ENCODE results near the gene AMZ1.
A peak's percentile ranks its signal among the peaks of the same experiment; 100 is the strongest.

Gene AMZ1

DNA sequence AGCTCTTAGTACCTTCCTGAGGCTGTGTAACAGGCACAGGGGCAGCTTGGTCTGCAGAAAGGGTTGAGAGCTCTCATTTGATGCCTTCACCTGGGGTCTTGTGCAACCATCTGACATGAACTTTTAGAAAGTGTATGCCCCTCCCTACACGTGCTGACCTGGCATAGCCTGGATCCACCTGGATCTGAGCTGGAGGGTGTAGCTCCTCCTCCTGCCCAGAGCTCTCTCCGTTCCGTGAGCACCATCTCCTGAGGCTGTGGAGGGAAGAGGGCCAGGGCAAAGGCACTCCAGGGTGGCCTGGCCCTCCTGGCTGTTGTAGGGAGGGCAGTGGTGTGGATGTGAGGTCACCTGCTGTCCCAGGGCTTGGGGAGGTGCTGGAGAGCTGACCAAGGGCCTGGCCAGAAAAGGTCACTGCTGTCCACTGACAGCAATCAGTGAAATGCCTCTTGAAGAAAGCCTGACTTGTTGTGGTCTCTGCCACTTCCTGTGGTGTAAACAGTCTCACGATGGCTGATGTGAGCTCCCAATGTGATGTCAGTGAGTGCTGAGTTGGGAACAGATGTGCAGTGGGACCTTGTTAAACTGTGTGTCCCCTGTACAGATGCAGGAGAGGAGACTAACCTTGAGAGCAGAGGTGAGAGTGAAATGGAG, 23.0 kb downstream of the AMZ1 start:
- no peak overlapping the region for H3K27ac ChIP-seq (ENCODE audit: insufficient read depth, low read length, poor library complexity, severe bottlenecking)
- H3K4me3 ChIP-seq (ENCODE audit: insufficient read depth, low read depth, low read length, poor library complexity, severe bottlenecking), result no peak overlapping the region
- H3K36me3 ChIP-seq (ENCODE audit: control insufficient read depth, insufficient read depth, low read length), result no peaks in the 10 kb centered on the region
- peaks cover 39% of the 10 kb centered on the region for H3K4me1 ChIP-seq (ENCODE audit: control insufficient read depth, insufficient read depth, low read length, poor library complexity, severe bottlenecking)
- DNase-seq, result peak; percentile 18 to 33 (median 32)
- no peaks in the 10 kb centered on the region for H3K9me3 ChIP-seq (ENCODE audit: control insufficient read depth, low read length)
- no peaks in the 10 kb centered on the region for H3K27me3 ChIP-seq (replicated peaks; ENCODE audit: control insufficient read depth, insufficient read depth, low read length, poor library complexity, severe bottlenecking)

DNA sequence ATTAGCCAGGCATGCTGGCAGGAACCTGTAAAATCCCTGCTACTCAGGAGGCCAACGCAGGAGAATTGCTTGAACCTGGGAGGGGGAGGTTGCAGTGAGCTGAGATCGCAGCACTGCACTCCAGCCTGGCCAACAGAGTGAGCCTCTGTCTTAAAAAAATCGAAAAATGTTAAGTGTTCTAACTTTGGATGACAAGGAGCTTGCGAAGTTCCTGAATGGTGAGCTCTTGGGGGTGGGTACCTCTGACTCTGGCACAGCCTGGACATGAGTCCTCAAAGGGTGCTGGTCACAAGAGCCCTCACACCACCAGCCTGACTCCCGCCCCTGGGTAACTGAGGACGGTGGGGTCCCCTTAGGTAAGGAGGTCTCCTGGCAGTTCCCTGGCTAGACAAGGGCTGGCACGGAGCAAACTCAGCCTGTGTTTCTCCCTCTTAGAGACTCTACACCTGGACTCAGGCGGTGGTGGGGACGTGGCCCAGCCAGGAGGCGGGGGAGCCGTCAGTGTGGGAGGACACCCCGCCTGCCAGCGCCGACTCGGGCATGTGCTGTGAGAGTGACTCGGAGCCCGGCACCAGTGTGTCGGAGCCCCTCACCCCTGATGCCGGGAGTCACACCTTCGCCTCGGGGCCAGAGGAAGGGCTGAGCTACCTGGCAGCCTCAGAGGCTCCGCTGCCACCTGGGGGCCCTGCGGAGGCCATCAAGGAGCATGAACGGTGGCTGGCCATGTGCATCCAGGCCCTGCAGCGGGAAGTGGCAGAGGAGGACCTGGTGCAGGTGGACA, 24.1 kb downstream of the AMZ1 start:
- Histone ChIP-seq H3K4me3 (ENCODE audit: insufficient read depth, low read depth, low read length, poor library complexity, severe bottlenecking) (no peak overlapping the region), H3K4me1 (ENCODE audit: control insufficient read depth, insufficient read depth, low read length, poor library complexity, severe bottlenecking) (peaks cover 47% of the 10 kb centered on the region), H3K36me3 (ENCODE audit: control insufficient read depth, insufficient read depth, low read length) (no peaks in the 10 kb centered on the region), H3K27me3 (replicated peaks; ENCODE audit: control insufficient read depth, insufficient read depth, low read length, poor library complexity, severe bottlenecking) (no peaks in the 10 kb centered on the region), H3K27ac (ENCODE audit: insufficient read depth, low read length, poor library complexity, severe bottlenecking) (no peak overlapping the region), H3K9me3 (ENCODE audit: control insufficient read depth, low read length) (no peaks in the 10 kb centered on the region)
- DNase-seq, result no peak

DNA sequence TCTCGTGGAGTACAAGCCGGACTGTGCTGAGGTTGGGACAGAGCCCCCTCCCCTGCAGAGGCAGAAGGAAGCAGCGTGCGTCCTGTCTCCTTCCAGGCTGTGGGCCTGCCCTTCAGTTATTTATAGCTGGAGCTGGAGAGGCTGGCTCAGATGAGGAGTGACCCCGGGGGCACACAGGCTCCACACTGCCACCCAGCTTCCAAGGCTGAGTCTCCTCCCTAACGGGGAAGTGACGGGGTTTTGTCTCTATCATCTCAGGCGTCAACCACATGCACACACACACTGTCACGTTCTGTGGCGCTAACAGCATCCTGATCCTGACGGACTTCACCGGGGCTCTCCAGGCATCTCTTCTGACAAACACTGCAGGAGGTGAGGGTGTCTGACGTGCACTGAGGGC, 25.4 kb downstream of the AMZ1 start:
- H3K4me3 ChIP-seq (ENCODE audit: insufficient read depth, low read depth, low read length, poor library complexity, severe bottlenecking), result no peak overlapping the region
- peaks cover 51% of the 10 kb centered on the region for H3K4me1 ChIP-seq (ENCODE audit: control insufficient read depth, insufficient read depth, low read length, poor library complexity, severe bottlenecking)
- no peaks in the 10 kb centered on the region for H3K27me3 ChIP-seq (replicated peaks; ENCODE audit: control insufficient read depth, insufficient read depth, low read length, poor library complexity, severe bottlenecking)
- H3K36me3 ChIP-seq (ENCODE audit: control insufficient read depth, insufficient read depth, low read length), result no peaks in the 10 kb centered on the region
- H3K9me3 ChIP-seq (ENCODE audit: control insufficient read depth, low read length), result no peaks in the 10 kb centered on the region
- H3K27ac ChIP-seq (ENCODE audit: insufficient read depth, low read length, poor library complexity, severe bottlenecking), result no peak overlapping the region
- DNase-seq, result no peak

DNA sequence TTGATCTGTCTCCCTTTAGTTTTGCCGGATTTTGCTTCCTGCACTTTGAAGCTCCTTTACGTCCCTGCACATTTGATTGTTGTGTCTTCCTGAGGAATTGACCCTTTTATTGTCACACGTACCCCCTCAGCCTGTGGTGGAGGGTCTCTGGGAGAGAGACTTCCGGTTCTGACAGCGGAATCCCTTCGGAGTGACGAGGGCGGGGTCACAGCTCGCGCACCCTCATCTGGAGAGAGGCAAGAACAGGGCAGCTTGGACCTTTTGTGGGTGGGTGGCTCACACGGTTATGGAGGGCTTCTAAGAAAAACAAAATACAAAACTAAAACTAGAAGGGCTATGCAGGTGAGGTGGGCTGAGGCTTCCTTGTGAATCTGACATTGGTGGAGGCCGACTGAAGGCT, 26.0 kb downstream of the AMZ1 start:
- H3K27me3 ChIP-seq (replicated peaks; ENCODE audit: control insufficient read depth, insufficient read depth, low read length, poor library complexity, severe bottlenecking), result no peaks in the 10 kb centered on the region
- peaks cover 49% of the 10 kb centered on the region for H3K4me1 ChIP-seq (ENCODE audit: control insufficient read depth, insufficient read depth, low read length, poor library complexity, severe bottlenecking)
- H3K27ac ChIP-seq (ENCODE audit: insufficient read depth, low read length, poor library complexity, severe bottlenecking), result no peak overlapping the region
- H3K36me3 ChIP-seq (ENCODE audit: control insufficient read depth, insufficient read depth, low read length), result no peaks in the 10 kb centered on the region
- H3K9me3 ChIP-seq (ENCODE audit: control insufficient read depth, low read length), result no peaks in the 10 kb centered on the region
- no peak overlapping the region for H3K4me3 ChIP-seq (ENCODE audit: insufficient read depth, low read depth, low read length, poor library complexity, severe bottlenecking)
- no peak for DNase-seq

DNA sequence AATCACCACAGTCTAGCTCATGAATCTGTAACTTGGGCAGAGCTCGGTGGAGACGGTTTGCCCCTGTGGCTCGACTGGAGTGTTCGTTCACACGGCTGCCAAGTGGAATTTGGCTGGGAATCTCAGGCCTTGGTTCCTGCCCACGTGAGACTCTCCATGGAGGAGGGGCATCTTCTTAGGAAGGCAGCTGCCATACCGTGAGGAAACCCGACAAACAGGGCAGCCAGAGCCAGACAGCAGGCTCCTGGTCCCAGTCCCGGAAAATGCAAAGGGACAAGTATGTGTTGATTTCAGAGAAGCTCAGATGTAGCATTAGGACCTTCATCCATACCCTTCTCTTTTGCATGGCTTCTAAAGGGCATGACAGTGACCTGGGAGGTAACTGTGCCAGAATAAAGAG, 26.6 kb downstream of the AMZ1 start:
- no peaks in the 10 kb centered on the region for H3K27me3 ChIP-seq (replicated peaks; ENCODE audit: control insufficient read depth, insufficient read depth, low read length, poor library complexity, severe bottlenecking)
- no peak overlapping the region for H3K27ac ChIP-seq (ENCODE audit: insufficient read depth, low read length, poor library complexity, severe bottlenecking)
- no peaks in the 10 kb centered on the region for H3K36me3 ChIP-seq (ENCODE audit: control insufficient read depth, insufficient read depth, low read length)
- H3K4me3 ChIP-seq (ENCODE audit: insufficient read depth, low read depth, low read length, poor library complexity, severe bottlenecking), result no peak overlapping the region
- peaks cover 50% of the 10 kb centered on the region for H3K4me1 ChIP-seq (ENCODE audit: control insufficient read depth, insufficient read depth, low read length, poor library complexity, severe bottlenecking)
- no peaks in the 10 kb centered on the region for H3K9me3 ChIP-seq (ENCODE audit: control insufficient read depth, low read length)
- no peak for DNase-seq

DNA sequence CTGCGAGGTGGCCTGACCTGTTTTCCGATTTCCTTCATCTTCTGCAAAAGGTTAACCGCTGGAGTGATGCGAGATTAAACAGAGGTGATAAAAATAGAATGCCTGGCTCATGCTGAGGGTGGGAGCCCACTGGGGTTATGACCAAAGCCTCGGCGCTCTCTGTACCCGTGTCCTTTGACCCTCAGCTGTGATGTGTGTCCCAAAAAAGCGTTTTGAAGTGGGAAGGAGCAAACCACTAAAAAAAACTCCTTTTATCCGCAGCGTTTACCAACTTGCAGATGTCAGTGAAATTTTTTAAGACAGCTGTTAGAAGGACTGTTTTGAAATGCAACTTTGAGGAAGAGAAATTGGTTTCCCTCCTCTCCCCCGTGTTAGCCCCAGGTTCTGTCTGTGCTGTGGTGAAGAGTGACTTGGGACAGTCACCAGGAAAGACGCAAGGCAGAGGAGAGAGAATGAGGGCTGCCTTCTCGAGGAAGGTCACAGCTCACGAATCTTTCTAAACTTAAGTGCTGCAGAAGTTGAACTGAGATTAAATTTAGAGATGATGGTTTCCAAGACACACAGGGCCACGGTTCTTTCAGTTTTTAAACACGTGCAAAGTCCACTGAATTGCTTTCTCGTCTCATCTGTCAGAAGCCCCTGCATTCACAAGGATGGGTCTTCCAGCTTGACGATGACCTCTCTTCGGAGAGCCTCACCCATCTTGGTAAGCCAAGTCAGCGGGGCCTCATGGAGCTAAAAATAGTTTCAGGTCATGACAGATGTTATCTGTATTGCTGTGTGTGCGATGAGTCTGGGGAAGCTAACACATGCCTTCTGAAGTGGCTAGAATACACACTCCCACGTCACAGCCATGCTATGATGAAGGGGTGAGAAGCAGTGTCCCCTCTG, 27.6 kb downstream of the AMZ1 start:
- no peaks in the 10 kb centered on the region for H3K27me3 ChIP-seq (replicated peaks; ENCODE audit: control insufficient read depth, insufficient read depth, low read length, poor library complexity, severe bottlenecking)
- H3K36me3 ChIP-seq (ENCODE audit: control insufficient read depth, insufficient read depth, low read length), result no peaks in the 10 kb centered on the region
- no peak overlapping the region for H3K27ac ChIP-seq (ENCODE audit: insufficient read depth, low read length, poor library complexity, severe bottlenecking)
- H3K9me3 ChIP-seq (ENCODE audit: control insufficient read depth, low read length), result no peaks in the 10 kb centered on the region
- H3K4me1 ChIP-seq (ENCODE audit: control insufficient read depth, insufficient read depth, low read length, poor library complexity, severe bottlenecking), result peaks cover 41% of the 10 kb centered on the region
- H3K4me3 ChIP-seq (ENCODE audit: insufficient read depth, low read depth, low read length, poor library complexity, severe bottlenecking), result peak overlapping the region; percentile 5
- peak in 2 of 3 donors; percentile 21 to 44 for DNase-seq

DNA sequence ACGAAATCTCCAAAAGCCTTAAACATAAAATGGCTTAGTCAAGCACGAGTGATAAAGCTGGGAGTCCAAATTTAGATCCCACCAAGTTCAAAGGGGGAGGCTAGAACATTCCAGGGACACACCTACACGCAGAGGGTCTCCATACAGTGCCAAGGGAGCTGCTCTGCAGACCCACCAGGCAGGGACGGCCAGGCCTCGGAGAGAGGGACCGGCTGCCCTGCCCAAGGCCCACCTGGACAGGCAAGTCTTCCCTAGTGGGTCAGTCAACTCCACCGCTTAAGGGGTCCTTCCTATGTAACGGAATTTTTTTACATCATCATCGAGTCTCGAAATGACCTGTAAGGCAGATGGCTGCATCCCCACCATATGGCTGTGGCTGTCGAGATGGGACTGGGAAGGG, 28.5 kb downstream of the AMZ1 start:
- DNase-seq, result no peak
- no peaks in the 10 kb centered on the region for H3K36me3 ChIP-seq (ENCODE audit: control insufficient read depth, insufficient read depth, low read length)
- no peak overlapping the region for H3K27ac ChIP-seq (ENCODE audit: insufficient read depth, low read length, poor library complexity, severe bottlenecking)
- H3K27me3 ChIP-seq (replicated peaks; ENCODE audit: control insufficient read depth, insufficient read depth, low read length, poor library complexity, severe bottlenecking), result no peaks in the 10 kb centered on the region
- peaks cover 36% of the 10 kb centered on the region for H3K4me1 ChIP-seq (ENCODE audit: control insufficient read depth, insufficient read depth, low read length, poor library complexity, severe bottlenecking)
- no peaks in the 10 kb centered on the region for H3K9me3 ChIP-seq (ENCODE audit: control insufficient read depth, low read length)
- H3K4me3 ChIP-seq (ENCODE audit: insufficient read depth, low read depth, low read length, poor library complexity, severe bottlenecking), result no peak overlapping the region

DNA sequence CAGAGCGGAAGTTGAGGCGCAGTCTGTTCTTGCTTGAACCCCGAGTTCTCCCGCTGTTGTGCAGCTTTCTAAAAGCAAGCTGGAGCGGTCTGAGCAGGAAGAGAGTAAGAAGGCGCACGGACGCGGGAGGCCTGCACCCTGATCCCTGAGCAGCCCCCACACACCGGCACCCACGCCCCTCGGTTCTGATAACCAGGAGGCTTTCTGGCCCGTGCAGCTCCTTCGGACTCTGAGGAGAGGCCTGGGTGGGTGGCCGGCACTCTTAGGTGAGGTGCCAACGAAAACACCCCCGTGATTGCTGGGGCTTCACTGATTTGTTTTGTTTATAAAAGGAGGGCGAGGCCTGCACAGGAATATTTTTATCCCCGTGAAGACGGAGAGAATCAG, 28.9 kb downstream of the AMZ1 start:
- Histone ChIP-seq H3K27ac (ENCODE audit: insufficient read depth, low read length, poor library complexity, severe bottlenecking) (no peak overlapping the region), H3K4me1 (ENCODE audit: control insufficient read depth, insufficient read depth, low read length, poor library complexity, severe bottlenecking) (peaks cover 32% of the 10 kb centered on the region), H3K27me3 (replicated peaks; ENCODE audit: control insufficient read depth, insufficient read depth, low read length, poor library complexity, severe bottlenecking) (no peaks in the 10 kb centered on the region), H3K36me3 (ENCODE audit: control insufficient read depth, insufficient read depth, low read length) (no peaks in the 10 kb centered on the region), H3K4me3 (ENCODE audit: insufficient read depth, low read depth, low read length, poor library complexity, severe bottlenecking) (no peak overlapping the region), H3K9me3 (ENCODE audit: control insufficient read depth, low read length) (no peaks in the 10 kb centered on the region)
- no peak for DNase-seq

DNA sequence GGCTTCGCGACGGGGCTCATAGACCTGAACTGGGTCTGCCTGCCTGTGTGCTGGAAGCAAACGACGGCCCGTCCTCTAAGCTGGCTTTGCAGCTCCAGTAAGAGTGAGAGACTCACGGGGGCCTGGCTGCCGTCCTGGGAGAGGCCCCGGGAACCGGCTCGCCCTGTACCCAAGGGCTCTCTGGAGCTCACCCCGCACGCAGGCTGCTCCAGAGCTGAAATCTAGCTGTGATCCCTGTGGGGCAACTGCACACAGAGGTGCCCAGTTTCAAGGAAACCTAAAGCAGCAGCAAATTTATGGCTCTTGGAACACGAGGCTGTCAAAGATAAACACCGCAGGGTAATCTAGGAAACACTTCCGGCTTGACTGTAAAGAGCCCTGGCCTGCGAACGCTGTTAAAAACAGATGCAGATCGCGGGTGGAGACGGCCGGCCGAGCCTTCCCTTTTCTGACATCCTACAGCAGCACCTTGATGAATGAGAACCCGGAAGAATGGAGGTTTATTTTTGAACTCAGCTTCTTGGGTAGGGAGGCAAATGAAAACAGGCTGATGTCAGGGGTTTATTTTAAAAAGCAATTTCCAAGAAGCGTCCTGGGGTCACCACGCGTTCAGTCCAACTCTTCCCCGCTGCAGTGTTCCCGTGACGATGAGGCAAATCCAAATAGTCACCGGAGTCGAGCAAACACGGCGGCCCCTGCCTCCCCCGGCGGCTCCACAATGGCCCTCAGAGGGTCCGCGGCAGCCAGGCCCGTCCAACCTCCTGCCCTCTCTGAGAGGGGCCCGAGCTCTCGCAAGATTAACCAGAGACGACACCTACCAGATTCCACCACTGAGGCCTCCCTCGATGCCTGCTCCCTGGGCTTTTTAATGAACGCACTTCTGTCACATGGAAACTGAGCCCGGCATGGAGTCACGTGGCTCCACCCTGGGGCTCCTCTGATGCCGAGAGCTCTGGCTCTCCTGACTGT, 29.6 kb downstream of the AMZ1 start:
- H3K4me1 ChIP-seq (ENCODE audit: control insufficient read depth, insufficient read depth, low read length, poor library complexity, severe bottlenecking), result peaks cover 32% of the 10 kb centered on the region
- no peak for DNase-seq
- H3K36me3 ChIP-seq (ENCODE audit: control insufficient read depth, insufficient read depth, low read length), result no peaks in the 10 kb centered on the region
- no peaks in the 10 kb centered on the region for H3K9me3 ChIP-seq (ENCODE audit: control insufficient read depth, low read length)
- H3K4me3 ChIP-seq (ENCODE audit: insufficient read depth, low read depth, low read length, poor library complexity, severe bottlenecking), result no peak overlapping the region
- no peaks in the 10 kb centered on the region for H3K27me3 ChIP-seq (replicated peaks; ENCODE audit: control insufficient read depth, insufficient read depth, low read length, poor library complexity, severe bottlenecking)
- H3K27ac ChIP-seq (ENCODE audit: insufficient read depth, low read length, poor library complexity, severe bottlenecking), result no peak overlapping the region
